Lower leg skin (tissue), 4 donors: ENCODE results near the gene SYAP1. TPM values are rescaled to one million over a fixed set of nuclear protein-coding genes. Genes with fewer than 3 reads are reported as not detected.
"Not testable (repeated sequence)": the region's sequence is repeated elsewhere in the genome, so short reads cannot be mapped to it uniquely, and the experiment has no call there.

Source experiments
- DNase-seq, 2 donors: peaks; one replicate each; pipeline ENCODE4 v3.0.0-alpha.2; 2019; ENCODE audit warnings: low spot score in 2 of 2
- H3K4me3 ChIP-seq: fragments of 200-600 bp; sonication (generic); 2 replicates; pipeline ENCODE4 v1.5.1; 2017; ENCODE audit warnings: mild to moderate bottlenecking, low read depth; ENCODE audit not compliant: poor library complexity, severe bottlenecking
- CTCF ChIP-seq, 3 donors: fragments of 450-650 bp; IDR thresholded peaks; one replicate each; pipeline ENCODE4 v1.5.1; 2016; ENCODE audit warnings: antibody characterized with exemption in 3 of 3, mild to moderate bottlenecking in 3 of 3, moderate library complexity in 2 of 3
- POLR2A ChIP-seq, 2 donors: fragments of 450-650 bp; IDR thresholded peaks; one replicate each; pipeline ENCODE4 v1.6.1; 2016 to 2017; ENCODE audit warnings: antibody characterized with exemption in 2 of 2, mild to moderate bottlenecking in 1 of 2, moderate library complexity in 1 of 2
- WGBS, 2 donors: methylation state at CpG; one replicate each; pipeline ENCODE4 v1.1.5; 2018; 5-methylcytosine and 5-hydroxymethylcytosine counted together
- intact Hi-C: fragments of 100-400 bp; cut with DNase I; formaldehyde crosslinking; loops from one replicate; pipeline ENCODE4 v1.15.0; 2023; ENCODE audit warnings: low total_unique reads
- total RNA-seq, 4 donors: library from RNA; depleted of rRNA; stranded (reverse); fragments of >200 nt; gene quantifications; one replicate each; pipeline ENCODE4 v1.1.0, GENCODE V29; 2016

SYAP1 gene
- total RNA-seq, 4 donors from 2014 or later: 16.1 to 18.5 (median 16.6) TPM

GRCh38 chrX:16774746-16775145 lies 55.3 kb downstream of the SYAP1 start:
- TF ChIP-seq CTCF (IDR thresholded peaks at IDR 0.05) (no peak), POLR2A (IDR thresholded peaks at IDR 0.05) (no peak)
- DNase-seq: peak in 1 of 2 donors; percentile 3
- intact Hi-C loops: no loop called here
- H3K4me3 ChIP-seq: no peak overlapping the region
- WGBS, 2 donors: 89 to 91% methylated on average over 2 of the region's 2 CpGs

GRCh38 chrX:16778545-16778944 lies 59.1 kb downstream of the SYAP1 start:
- intact Hi-C loops: no loop called here
- no peak overlapping the region for H3K4me3 ChIP-seq
- DNase-seq: no peak
- TF ChIP-seq CTCF (IDR thresholded peaks at IDR 0.05) (no peak), POLR2A (IDR thresholded peaks at IDR 0.05) (no peak)

- no peak overlapping the region for H3K4me3 ChIP-seq
- no peak for TF ChIP-seq POLR2A (IDR thresholded peaks at IDR 0.05)
- TF ChIP-seq CTCF (IDR thresholded peaks at IDR 0.05): no peak
- intact Hi-C loops: no loop called here
- DNase-seq: peak in 1 of 2 donors; percentile 8
Observed at GRCh38 chrX:16778993-16779392, 59.6 kb downstream of the SYAP1 start.

- WGBS, 2 donors: 87 to 91% methylated on average over 2 of the region's 2 CpGs
- peak in 1 of 2 donors; percentile 34 for DNase-seq
- H3K4me3 ChIP-seq, intact Hi-C loops: not testable (repeated sequence)
Observed at GRCh38 chrX:16779815-16780214, 60.4 kb downstream of the SYAP1 start.

GRCh38 chrX:16783452-16783851 lies 64.0 kb downstream of the SYAP1 start:
- intact Hi-C loops: no loop called here
- DNase-seq: peak in 1 of 2 donors; percentile 68
- 93 to 95% methylated on average over 17 of the region's 17 CpGs for WGBS, 2 donors
- H3K4me3 ChIP-seq: no peak overlapping the region
- TF ChIP-seq POLR2A (IDR thresholded peaks at IDR 0.05): no peak
- no peak for TF ChIP-seq CTCF (IDR thresholded peaks at IDR 0.05)

GRCh38 chrX:16784440-16784839 lies 65.0 kb downstream of the SYAP1 start:
- H3K4me3 ChIP-seq, intact Hi-C loops: not testable (repeated sequence)
- DNase-seq: peak in 1 of 2 donors; percentile 59
- 83% methylated on average over 18 of the region's 18 CpGs for WGBS, 2 donors

- DNase-seq: peak; percentile 18 to 86
- intact Hi-C loops: no loop called here
- WGBS, 2 donors: 15 to 16% methylated on average over 39 of the region's 39 CpGs
- TF ChIP-seq CTCF (IDR thresholded peaks at IDR 0.05): no peak
- TF ChIP-seq POLR2A (IDR thresholded peaks at IDR 0.05): no peak
- H3K4me3 ChIP-seq: no peak overlapping the region
Observed at GRCh38 chrX:16785247-16786138, 66.1 kb downstream of the SYAP1 start.
